Mesothelial cell of epicardium (in vitro differentiated cells): Measurements from ENCODE around the gene MAS1L. TPM values are rescaled to one million over a fixed set of nuclear protein-coding genes. Genes with fewer than 3 reads are reported as not detected.

ENCODE experiments used
- DNase-seq, 2 experiments: peaks; one replicate each; pipeline ENCODE4 v3.0.0; 2021; ENCODE audit warnings: low spot score in 2 of 2; ENCODE audit not compliant: unreplicated experiment in 2 of 2
- H3K27ac Mint-ChIP-seq: 2 replicates; pipeline ENCODE4 v1.8.0; 2021; ENCODE audit warnings: mixed read lengths
- H3K27me3 Mint-ChIP-seq: 2 replicates; pipeline ENCODE4 v1.8.0; 2021; ENCODE audit warnings: low read depth, mixed read lengths
- H3K36me3 Mint-ChIP-seq: 2 replicates; pipeline ENCODE4 v1.8.0; 2021; ENCODE audit warnings: mixed read lengths
- H3K4me1 Mint-ChIP-seq: 2 replicates; pipeline ENCODE4 v1.8.0; 2021; ENCODE audit warnings: mixed read lengths
- H3K4me3 Mint-ChIP-seq: 2 replicates; pipeline ENCODE4 v1.8.0; 2021; ENCODE audit warnings: mild to moderate bottlenecking, moderate library complexity, mixed read lengths
- H3K9me3 Mint-ChIP-seq: 2 replicates; pipeline ENCODE4 v1.8.0; 2021; ENCODE audit warnings: mixed read lengths
- CTCF ChIP-seq: fragments of 200-600 bp; sonication (generic); IDR thresholded peaks from one replicate; pipeline ENCODE4 v1.5.0; 2021; ENCODE audit warnings: antibody characterized with exemption; ENCODE audit not compliant: unreplicated experiment
- total RNA-seq: library from RNA; stranded (reverse); gene quantifications from 3 replicates; pipeline ENCODE4 v1.2.1, GENCODE V29; 2021

MAS1L gene
- total RNA-seq, 1 donor from 2014 or later: not detected

- no peaks in the 10 kb centered on the region for H3K4me1 Mint-ChIP-seq
- no peak for TF ChIP-seq CTCF
- DNase-seq: no peak
- H3K36me3 Mint-ChIP-seq: no peaks in the 10 kb centered on the region
- no peak overlapping the region for H3K27ac Mint-ChIP-seq
- no peak overlapping the region for H3K4me3 Mint-ChIP-seq
- peaks cover 13% of the 10 kb centered on the region for H3K27me3 Mint-ChIP-seq
- peaks cover 3% of the 10 kb centered on the region for H3K9me3 Mint-ChIP-seq
These were observed 41.3 kb upstream of the MAS1L start for GRCh38 chr6:29528988-29529560.

GRCh38 chr6:29528300-29528931 is 40.7 kb upstream of the MAS1L start:
- Mint-ChIP-seq H3K9me3 (peaks cover 3% of the 10 kb centered on the region), H3K4me1 (no peaks in the 10 kb centered on the region), H3K4me3 (no peak overlapping the region), H3K36me3 (no peaks in the 10 kb centered on the region), H3K27me3 (peaks cover 10% of the 10 kb centered on the region), H3K27ac (no peak overlapping the region)
- DNase-seq: no peak
- no peak for TF ChIP-seq CTCF

- no peak overlapping the region for H3K27ac Mint-ChIP-seq
- H3K4me1 Mint-ChIP-seq: no peaks in the 10 kb centered on the region
- H3K9me3 Mint-ChIP-seq: peaks cover 8% of the 10 kb centered on the region
- H3K27me3 Mint-ChIP-seq: peaks cover 10% of the 10 kb centered on the region
- H3K36me3 Mint-ChIP-seq: no peaks in the 10 kb centered on the region
- no peak for DNase-seq
- no peak for TF ChIP-seq CTCF
- no peak overlapping the region for H3K4me3 Mint-ChIP-seq
These were observed 39.8 kb upstream of the MAS1L start for GRCh38 chr6:29527564-29527963.

GRCh38 chr6:29527126-29527525 is 39.4 kb upstream of the MAS1L start:
- TF ChIP-seq CTCF: no peak
- H3K4me1 Mint-ChIP-seq: no peaks in the 10 kb centered on the region
- no peak for DNase-seq
- H3K9me3 Mint-ChIP-seq: peaks cover 8% of the 10 kb centered on the region
- no peak overlapping the region for H3K27ac Mint-ChIP-seq
- no peaks in the 10 kb centered on the region for H3K36me3 Mint-ChIP-seq
- H3K4me3 Mint-ChIP-seq: no peak overlapping the region
- H3K27me3 Mint-ChIP-seq: peaks cover 10% of the 10 kb centered on the region

- H3K9me3 Mint-ChIP-seq: peaks cover 10% of the 10 kb centered on the region
- DNase-seq: no peak
- no peaks in the 10 kb centered on the region for H3K36me3 Mint-ChIP-seq
- no peak overlapping the region for H3K27ac Mint-ChIP-seq
- TF ChIP-seq CTCF: no peak
- no peak overlapping the region for H3K4me3 Mint-ChIP-seq
- peaks cover 10% of the 10 kb centered on the region for H3K27me3 Mint-ChIP-seq
- no peaks in the 10 kb centered on the region for H3K4me1 Mint-ChIP-seq
These were observed 37.5 kb upstream of the MAS1L start for GRCh38 chr6:29525311-29525639.
